Measurements from ENCODE around the gene LCN10.
"Not testable (repeated sequence)": the region's sequence is repeated elsewhere in the genome, so short reads cannot be mapped to it uniquely, and the experiment has no call there.

The LCN10 gene

DNA sequence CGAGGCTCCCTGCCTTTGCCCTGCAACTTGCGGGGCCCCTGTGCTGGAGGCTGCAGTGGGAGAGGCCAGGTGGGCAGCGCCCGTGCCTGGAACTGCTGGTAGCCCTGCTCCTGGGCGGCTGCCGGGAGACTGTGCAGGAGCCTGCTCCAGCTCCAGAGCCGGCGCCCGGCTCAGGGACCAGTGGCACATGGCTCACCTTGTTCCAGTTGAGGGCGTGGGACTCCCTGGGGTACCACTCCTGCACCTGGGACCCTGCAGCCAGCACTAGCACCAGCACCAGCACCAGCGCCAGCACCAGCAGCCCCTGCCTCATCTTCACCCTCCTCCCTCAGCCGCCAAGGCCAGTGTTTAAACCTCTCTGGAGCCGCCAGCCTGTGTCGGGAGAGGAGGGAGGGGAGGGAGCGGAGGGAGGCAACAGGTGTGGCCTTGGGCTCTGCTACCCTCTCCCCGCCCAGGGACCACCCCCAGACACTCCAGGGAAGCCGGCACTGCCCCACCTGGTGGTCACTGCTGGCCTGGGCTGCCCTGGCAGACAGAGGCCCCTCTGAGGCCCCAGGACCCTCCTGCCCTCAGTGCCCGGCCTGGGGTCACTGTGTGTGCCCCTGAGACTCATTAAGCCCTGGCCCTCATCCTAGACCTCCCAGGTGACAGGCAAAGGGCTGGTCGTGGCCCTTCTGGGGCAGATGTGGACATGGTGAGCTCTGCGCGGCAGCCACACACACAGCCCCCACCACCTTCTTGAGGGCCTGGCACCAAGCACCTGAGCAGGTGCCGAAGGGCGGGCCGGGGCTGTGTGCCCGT is at the start of gene LCN10:
Gene LCN10, minus strand, starts transcription at position 350 of the 801 bp plus-strand sequence. Its CDS starts 37 bp downstream, at position 313.
- TF ChIP-seq, protein P1, sequence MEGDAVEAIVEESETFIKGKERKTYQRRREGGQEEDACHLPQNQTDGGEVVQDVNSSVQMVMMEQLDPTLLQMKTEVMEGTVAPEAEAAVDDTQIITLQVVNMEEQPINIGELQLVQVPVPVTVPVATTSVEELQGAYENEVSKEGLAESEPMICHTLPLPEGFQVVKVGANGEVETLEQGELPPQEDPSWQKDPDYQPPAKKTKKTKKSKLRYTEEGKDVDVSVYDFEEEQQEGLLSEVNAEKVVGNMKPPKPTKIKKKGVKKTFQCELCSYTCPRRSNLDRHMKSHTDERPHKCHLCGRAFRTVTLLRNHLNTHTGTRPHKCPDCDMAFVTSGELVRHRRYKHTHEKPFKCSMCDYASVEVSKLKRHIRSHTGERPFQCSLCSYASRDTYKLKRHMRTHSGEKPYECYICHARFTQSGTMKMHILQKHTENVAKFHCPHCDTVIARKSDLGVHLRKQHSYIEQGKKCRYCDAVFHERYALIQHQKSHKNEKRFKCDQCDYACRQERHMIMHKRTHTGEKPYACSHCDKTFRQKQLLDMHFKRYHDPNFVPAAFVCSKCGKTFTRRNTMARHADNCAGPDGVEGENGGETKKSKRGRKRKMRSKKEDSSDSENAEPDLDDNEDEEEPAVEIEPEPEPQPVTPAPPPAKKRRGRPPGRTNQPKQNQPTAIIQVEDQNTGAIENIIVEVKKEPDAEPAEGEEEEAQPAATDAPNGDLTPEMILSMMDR (IDR thresholded peaks at IDR 0.05; ENCODE audit: insufficient read depth, missing control alignments), result no peak
- DNase-seq (ENCODE audit: insufficient read length, low spot score) (no peak), FAIRE-seq (no peak)

DNA sequence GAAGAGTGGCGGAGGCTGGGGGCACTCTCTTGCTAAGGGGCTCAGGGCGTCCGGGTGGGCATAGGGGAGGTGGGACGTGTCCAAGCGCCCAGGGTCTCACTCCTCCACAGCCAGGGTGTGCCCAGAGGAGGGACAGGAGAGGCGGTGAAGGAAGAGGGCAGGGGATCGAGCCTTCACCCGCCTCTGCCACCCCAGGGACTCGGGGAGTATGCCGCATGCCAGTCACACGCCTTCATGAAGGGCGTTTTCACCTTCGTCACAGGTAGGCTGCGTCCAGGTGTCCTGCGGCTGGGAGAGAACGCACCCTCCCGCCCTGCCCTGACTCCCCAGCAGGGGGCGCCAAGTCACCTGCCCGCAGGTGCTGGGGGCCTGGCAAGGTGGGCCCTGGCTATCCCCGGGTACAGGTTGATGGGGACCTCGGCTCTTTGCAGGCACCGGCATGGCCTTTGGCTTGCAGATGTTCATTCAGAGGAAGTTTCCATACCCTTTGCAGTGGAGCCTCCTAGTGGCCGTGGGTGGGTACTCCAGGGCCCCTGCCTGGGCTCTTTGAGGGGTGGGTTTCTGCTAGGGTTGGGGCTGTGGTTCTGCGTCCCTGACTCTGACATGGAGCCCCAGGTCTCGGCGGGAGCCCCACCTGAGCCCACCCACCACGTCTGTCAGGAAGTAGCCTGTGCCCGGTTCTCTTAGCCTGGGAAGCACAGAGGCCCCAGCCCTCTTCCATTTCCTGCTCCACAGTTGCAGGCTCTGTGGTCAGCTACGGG is 49.0 kb upstream of the LCN10 start:
- FAIRE-seq, result no peak
- TF ChIP-seq, protein P1 (IDR thresholded peaks at IDR 0.05; ENCODE audit: insufficient read depth, missing control alignments), result peak; percentile 43
- no peak for DNase-seq (ENCODE audit: insufficient read length, low spot score)

DNA sequence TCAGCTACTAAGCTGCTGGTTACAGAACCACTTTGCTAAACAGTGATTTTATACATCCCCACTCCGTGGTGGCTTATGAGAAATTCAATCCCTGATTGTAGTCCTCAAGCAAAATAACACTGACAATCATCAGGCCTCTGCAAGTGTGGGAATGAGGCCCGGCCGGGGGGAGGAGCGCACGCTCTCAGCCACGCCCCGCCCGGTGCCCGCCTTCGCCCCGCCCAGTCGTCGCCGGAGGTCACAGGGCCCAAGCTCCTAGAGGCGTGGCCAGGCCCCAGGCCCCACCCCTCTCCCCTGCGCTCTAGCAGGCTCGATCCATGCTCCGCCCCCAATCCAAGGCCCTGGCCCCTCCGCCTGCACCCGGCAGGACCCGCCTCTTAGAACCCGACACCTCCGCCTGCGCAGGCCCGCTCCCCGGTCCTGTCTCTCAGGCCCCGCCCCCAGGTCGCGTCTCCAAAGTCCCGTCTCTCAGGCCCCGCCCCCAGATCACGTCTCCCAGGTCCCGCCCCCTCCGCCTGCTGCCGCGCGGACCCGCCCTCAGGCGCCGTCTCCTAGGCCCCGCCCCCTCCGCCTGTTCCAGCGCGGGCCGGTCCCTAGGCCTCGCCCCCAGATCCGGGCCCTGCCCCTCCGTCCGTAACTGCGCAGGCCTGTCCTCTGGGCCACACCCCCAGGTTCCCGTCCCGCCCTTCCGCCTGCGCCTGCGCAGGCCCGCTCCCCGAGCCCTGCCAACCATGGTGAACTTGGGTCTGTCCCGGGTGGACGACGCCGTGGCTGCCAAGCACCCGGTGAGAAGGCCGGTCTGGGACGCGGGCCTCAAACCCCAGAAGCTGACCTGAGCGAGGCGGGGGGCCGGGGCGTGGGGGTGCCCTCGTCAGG is 48.1 kb upstream of the LCN10 start, which contains the start of gene TMEM141:
Gene TMEM141, plus strand, starts transcription at position 705 of the 876 bp plus-strand sequence. Its CDS starts 27 bp downstream, at position 732.
- FAIRE-seq (no peak), DNase-seq (ENCODE audit: insufficient read length, low spot score) (peak; percentile 93)
- TF ChIP-seq, protein P1 (IDR thresholded peaks at IDR 0.05; ENCODE audit: insufficient read depth, missing control alignments), result no peak

DNA sequence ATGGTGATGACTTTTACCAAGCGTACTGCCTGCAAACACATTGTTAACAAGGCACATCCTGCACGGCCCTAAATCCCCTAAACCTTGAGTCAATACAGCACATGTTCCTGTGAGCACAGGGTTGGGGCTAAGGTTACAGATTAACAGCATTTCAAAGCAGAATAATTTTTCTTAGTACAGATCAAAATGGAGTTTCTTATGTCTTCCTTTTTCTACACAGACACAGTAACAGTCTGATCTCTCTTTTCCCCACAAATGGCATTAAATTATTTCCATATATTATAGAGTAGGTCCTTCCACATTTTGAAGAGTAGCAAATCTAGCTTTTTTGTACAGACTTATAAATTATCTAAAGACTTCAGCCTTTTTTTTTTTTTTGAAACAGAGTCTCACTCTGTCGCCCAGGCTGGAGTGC is 46.8 kb upstream of the LCN10 start:
- FAIRE-seq (no peak), DNase-seq (ENCODE audit: insufficient read length, low spot score) (no peak)
- TF ChIP-seq, protein P1 (IDR thresholded peaks at IDR 0.05; ENCODE audit: insufficient read depth, missing control alignments), result no peak

DNA sequence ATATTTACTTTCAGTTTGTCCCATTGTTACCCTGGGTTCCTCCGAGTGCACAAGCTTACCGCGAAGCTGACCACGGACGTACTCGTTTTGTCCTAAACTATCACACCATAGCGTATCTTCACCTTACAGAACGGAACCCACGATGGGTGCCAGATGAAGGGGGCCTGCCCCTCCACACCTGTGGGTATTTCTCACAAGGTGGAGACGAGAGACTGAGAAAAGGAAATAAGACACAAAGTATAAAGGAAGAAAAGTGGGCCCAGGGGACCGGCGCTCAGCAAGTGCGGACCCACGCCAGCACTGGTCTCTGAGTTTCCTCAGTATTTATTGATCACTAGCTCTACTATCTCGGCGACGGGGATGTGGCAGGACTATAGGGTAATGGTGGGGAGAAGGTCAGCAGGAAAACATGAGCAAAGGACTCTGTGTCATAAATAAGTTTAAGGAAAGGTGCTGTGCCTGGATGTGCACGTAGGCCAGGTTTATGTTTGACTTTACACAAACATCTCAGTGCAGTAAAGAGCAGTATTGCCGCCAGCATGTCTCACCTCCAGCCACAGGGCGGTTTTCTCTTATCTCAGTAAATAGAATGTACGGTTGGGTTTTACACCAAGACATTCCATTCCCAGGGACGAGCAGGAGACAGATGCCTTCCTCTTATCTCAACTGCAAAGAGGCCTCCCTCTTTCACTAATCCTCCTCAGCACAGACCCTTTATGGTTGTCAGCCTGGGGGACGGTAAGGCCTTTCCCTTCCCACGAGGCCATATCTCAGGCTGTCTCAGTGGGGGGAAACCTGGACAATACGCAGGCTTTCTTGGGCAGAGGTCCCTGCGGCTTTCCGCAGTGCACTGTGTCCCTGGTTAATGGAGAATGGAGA is 46.1 kb upstream of the LCN10 start:
- FAIRE-seq, result not testable (repeated sequence)

DNA sequence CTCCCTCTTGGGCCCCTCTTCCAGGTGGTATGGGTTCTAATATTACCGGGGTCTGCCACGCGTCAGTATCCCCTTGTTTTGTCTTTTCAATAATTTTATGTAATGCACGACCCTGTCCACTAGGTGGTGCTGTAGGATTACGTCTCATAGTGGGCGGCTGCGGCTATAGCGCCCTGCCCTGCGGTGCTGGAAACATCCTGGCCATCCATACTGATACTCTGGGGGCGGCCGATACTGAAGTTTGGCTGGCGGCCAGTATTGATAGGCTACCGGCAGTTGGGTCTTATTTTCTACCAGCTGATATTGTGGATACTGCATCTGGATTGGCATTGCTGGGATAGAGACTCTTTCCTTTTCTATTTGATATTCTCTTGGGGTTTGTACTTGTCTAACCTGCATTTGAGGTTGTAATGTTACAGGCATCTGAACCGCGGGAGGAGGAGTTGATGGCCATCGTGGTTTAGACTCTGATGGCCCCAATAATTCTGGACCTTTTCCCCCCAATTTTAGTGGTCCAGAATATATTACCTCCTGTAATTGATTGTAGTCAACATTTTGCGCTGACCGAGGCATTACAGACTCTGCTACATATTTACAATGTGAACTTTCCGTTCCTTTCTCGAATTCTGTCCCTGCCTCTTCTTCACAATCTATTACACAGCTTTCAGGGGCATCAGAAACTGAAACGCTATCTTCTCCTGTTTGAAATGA is 45.1 kb upstream of the LCN10 start:
- DNase-seq (ENCODE audit: insufficient read length, low spot score) (no peak), FAIRE-seq (no peak)
- TF ChIP-seq, protein P1 (IDR thresholded peaks at IDR 0.05; ENCODE audit: insufficient read depth, missing control alignments), result peak; percentile 96

More for the DNA sequence above, 46.1 kb upstream of the LCN10 start:
- DNase-seq (ENCODE audit: insufficient read length, low spot score), result not testable (repeated sequence)

DNA sequence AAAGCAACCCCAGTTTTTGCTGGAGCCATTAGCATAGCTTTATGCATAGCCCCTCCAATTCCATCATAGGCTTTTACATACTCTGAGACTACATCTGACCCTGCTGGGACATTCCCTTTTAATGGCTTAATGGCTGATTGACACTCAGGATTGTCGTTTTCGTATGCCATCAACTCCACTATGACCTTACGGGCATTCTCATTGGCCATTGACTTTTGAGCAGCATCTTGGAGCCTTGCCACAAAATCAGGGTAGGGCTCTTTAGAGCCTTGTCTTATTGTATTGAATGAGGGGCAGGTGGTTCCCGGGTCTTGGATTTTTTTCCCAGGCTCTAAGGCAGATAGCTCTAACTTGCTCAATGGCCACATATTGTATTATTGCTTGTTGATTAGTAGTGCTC is 44.2 kb upstream of the LCN10 start:
- DNase-seq (ENCODE audit: insufficient read length, low spot score); FAIRE-seq: not testable (repeated sequence)

Data from D721Med (cell line).